OCI-LY3 (cell line): ENCODE results near the gene CLMP.

Experiments
- H2AFZ ChIP-seq: fragments of 200-600, 300-600 bp; shearing (Covaris generic); 2 replicates; pipeline ENCODE4 v1.6.0; 2014; ENCODE audit warnings: antibody characterized with exemption, low read depth, low read length
- H3K27ac ChIP-seq: fragments of 200-600, 300-600 bp; sonication (generic); 2 replicates; pipeline ENCODE4 v1.5.1; 2014; ENCODE audit warnings: mild to moderate bottlenecking, low read length, moderate library complexity, mixed read lengths
- H3K27me3 ChIP-seq: fragments of 200-600, 300-600 bp; sonication (generic); 2 replicates; pipeline ENCODE4 v1.6.1; 2014; ENCODE audit warnings: low read depth, low read length, mixed read lengths
- H3K36me3 ChIP-seq: fragments of 200-600, 300-600 bp; sonication (generic); replicated peaks from 2 replicates; pipeline ENCODE3; 2014; ENCODE audit warnings: low read depth, low read length, mixed read lengths
- H3K4me1 ChIP-seq: fragments of 300-600, 200-600 bp; sonication (generic); 2 replicates; pipeline ENCODE4 v1.6.1; 2014; ENCODE audit warnings: low read length, mixed read lengths
- H3K4me2 ChIP-seq: fragments of 200-600, 300-600 bp; sonication (generic); 2 replicates; pipeline ENCODE4 v1.6.1; 2014; ENCODE audit warnings: low read length, mixed read lengths
- H3K4me3 ChIP-seq: fragments of 300-600, 200-600 bp; sonication (generic); 2 replicates; pipeline ENCODE4 v1.5.1; 2014; ENCODE audit warnings: antibody characterized with exemption, mild to moderate bottlenecking, low read length, moderate library complexity
- H3K79me2 ChIP-seq: fragments of 300-600, 200-600 bp; shearing (Covaris generic); 2 replicates; pipeline ENCODE4 v1.6.1; 2014; ENCODE audit warnings: mild to moderate bottlenecking, low read length, mixed read lengths
- H3K9ac ChIP-seq: fragments of 300-600, 200-600 bp; shearing (Covaris generic); 2 replicates; pipeline ENCODE4 v1.6.0; 2014; ENCODE audit warnings: mild to moderate bottlenecking, low read length, moderate library complexity
- H3K9me3 ChIP-seq: fragments of 200-600, 300-600 bp; shearing (Covaris generic); 2 replicates; pipeline ENCODE4 v1.6.1; 2014; ENCODE audit warnings: low read length, mixed read lengths; ENCODE audit not compliant: insufficient read depth
- H4K20me1 ChIP-seq: fragments of 200-600, 300-600 bp; sonication (generic); 2 replicates; pipeline ENCODE4 v1.6.1; 2016; ENCODE audit warnings: low read length, mixed read lengths; ENCODE audit not compliant: insufficient read depth
- CTCF ChIP-seq: fragments of 200-600, 300-600 bp; sonication (generic); IDR thresholded peaks from 2 replicates; pipeline ENCODE4 v1.5.1; 2014; ENCODE audit warnings: antibody characterized with exemption, low read length, low read depth
- EZH2phosphoT487 ChIP-seq: fragments of 200-600 bp; shearing (Covaris generic); IDR thresholded peaks from 2 replicates; pipeline ENCODE4 v1.6.1; 2018; ENCODE audit warnings: antibody characterized with exemption, mixed run types, low read depth

CLMP gene

GRCh38 chr11:123195188-123196059 is at the start of gene CLMP:
TSS of gene CLMP (minus strand) at chr11:123195248. CDS start at chr11:123194940, 308 bp downstream.
- no peak within 1 kb of the TSS for H3K9ac ChIP-seq
- TF ChIP-seq EZH2phosphoT487 (no peak), CTCF (no peak)
- H3K4me2 ChIP-seq: no peak within 1 kb of the TSS
- H3K4me1 ChIP-seq: no peaks in the 10 kb centered on the region
- H3K79me2 ChIP-seq: no peaks in the 10 kb centered on the region
- no peak within 1 kb of the TSS for H3K27ac ChIP-seq
- H3K9me3 ChIP-seq: no peaks in the 10 kb centered on the region
- no peak within 1 kb of the TSS for H3K4me3 ChIP-seq
- H4K20me1 ChIP-seq: no peaks in the 10 kb centered on the region
- no peak within 1 kb of the TSS for H2AFZ ChIP-seq
- H3K27me3 ChIP-seq: peaks cover 50% of the 10 kb centered on the region
- no peaks in the 10 kb centered on the region for H3K36me3 ChIP-seq

GRCh38 chr11:123241874-123242543 is 47.0 kb upstream of the CLMP start:
- Histone ChIP-seq H3K4me1 (peaks cover 2% of the 10 kb centered on the region), H3K4me2 (no peak overlapping the region), H4K20me1 (no peaks in the 10 kb centered on the region), H3K27me3 (peaks cover 35% of the 10 kb centered on the region), H3K9me3 (no peaks in the 10 kb centered on the region), H2AFZ (no peak overlapping the region), H3K4me3 (no peak overlapping the region), H3K9ac (no peak overlapping the region), H3K36me3 (no peaks in the 10 kb centered on the region), H3K79me2 (no peaks in the 10 kb centered on the region), H3K27ac (no peak overlapping the region)
- TF ChIP-seq EZH2phosphoT487: no peak
- TF ChIP-seq CTCF: no peak

- H3K4me1 ChIP-seq: no peaks in the 10 kb centered on the region
- H3K27ac ChIP-seq: no peak overlapping the region
- H4K20me1 ChIP-seq: no peaks in the 10 kb centered on the region
- H3K9me3 ChIP-seq: no peaks in the 10 kb centered on the region
- TF ChIP-seq CTCF (no peak), EZH2phosphoT487 (no peak)
- H2AFZ ChIP-seq: no peak overlapping the region
- no peak overlapping the region for H3K9ac ChIP-seq
- no peaks in the 10 kb centered on the region for H3K79me2 ChIP-seq
- H3K4me3 ChIP-seq: no peak overlapping the region
- H3K36me3 ChIP-seq: no peaks in the 10 kb centered on the region
- H3K27me3 ChIP-seq: peaks cover 35% of the 10 kb centered on the region
- no peak overlapping the region for H3K4me2 ChIP-seq
These were observed 46.2 kb upstream of the CLMP start for GRCh38 chr11:123241294-123241693.
